ENCODE results near the gene ARHGAP22.

DNA sequence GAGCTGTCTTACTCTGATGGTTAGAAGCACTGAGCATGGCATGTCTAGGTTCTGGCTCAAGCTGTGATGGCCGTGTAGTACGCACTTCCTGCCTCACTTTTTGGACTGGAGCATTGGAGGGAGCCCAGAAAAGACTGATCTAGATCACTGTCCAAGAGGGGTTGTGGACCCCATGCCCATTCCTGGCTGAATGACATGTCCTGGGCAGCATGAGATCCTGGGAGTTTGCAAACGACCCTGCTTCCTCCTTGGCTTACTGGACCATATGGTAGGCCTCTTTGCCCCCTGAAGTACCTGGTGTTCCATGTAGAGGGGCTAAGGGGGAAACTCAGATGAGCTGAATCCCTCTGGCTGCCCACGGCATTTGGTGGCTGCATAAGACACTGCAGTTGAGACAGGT, 36.7 kb downstream of the ARHGAP22 start:
- TF ChIP-seq EZH2 (optimal IDR thresholded peaks at IDR 0.05; ENCODE audit: low read depth, low read length) = no peak
- TF ChIP-seq EZH2phosphoT487 (IDR thresholded peaks at IDR 0.05; ENCODE audit: low read length) = no peak
- TF ChIP-seq, protein P1, sequence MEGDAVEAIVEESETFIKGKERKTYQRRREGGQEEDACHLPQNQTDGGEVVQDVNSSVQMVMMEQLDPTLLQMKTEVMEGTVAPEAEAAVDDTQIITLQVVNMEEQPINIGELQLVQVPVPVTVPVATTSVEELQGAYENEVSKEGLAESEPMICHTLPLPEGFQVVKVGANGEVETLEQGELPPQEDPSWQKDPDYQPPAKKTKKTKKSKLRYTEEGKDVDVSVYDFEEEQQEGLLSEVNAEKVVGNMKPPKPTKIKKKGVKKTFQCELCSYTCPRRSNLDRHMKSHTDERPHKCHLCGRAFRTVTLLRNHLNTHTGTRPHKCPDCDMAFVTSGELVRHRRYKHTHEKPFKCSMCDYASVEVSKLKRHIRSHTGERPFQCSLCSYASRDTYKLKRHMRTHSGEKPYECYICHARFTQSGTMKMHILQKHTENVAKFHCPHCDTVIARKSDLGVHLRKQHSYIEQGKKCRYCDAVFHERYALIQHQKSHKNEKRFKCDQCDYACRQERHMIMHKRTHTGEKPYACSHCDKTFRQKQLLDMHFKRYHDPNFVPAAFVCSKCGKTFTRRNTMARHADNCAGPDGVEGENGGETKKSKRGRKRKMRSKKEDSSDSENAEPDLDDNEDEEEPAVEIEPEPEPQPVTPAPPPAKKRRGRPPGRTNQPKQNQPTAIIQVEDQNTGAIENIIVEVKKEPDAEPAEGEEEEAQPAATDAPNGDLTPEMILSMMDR (IDR thresholded peaks at IDR 0.05; ENCODE audit: low read length) = no peak

All from MM.1S (cell line).